ENCODE measurements around the gene HNRNPF. TPM values are rescaled to one million over a fixed set of nuclear protein-coding genes. Genes with fewer than 3 reads are reported as not detected.

The HNRNPF gene
- total RNA-seq, 1 donor, result 229 TPM

DNA sequence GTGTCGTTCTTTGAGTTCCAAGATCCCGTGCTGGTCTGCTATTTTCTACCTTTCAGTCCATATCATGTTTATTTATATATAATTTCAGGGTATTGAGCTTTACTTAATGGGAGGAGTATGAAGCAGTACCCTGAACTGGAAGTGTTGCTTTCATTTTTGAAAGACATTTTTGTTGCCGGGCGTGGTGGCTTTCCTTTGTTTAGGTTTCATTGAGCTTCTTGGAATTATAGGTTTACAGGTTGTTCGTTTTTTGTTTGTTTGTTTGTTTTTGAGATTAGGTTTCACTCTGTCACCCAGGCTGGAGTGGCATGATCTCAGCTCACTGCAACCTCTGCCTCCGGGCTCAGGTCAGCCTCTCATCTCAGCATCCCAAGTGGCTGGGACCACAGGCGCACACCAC is 35.3 kb upstream of the HNRNPF start:
- Histone ChIP-seq H3K4me2 (ENCODE audit: insufficient read depth, low read length) (no peak overlapping the region), H3K79me2 (ENCODE audit: insufficient read depth, low read length) (no peaks in the 10 kb centered on the region), H3K4me1 (ENCODE audit: insufficient read depth, low read length) (no peaks in the 10 kb centered on the region), H3K27ac (ENCODE audit: low read depth, low read length) (no peak overlapping the region), H3K9me3 (ENCODE audit: low read depth, low read length) (no peaks in the 10 kb centered on the region), H3K36me3 (ENCODE audit: insufficient read depth, low read length) (no peaks in the 10 kb centered on the region), H3K4me3 (ENCODE audit: insufficient read depth, low read length) (no peak overlapping the region), H2AFZ (ENCODE audit: low read length) (no peak overlapping the region), H3K27me3 (ENCODE audit: insufficient read depth, low read length) (no peaks in the 10 kb centered on the region), H4K20me1 (ENCODE audit: insufficient read depth, low read length) (no peaks in the 10 kb centered on the region)
- TF ChIP-seq, protein P1, sequence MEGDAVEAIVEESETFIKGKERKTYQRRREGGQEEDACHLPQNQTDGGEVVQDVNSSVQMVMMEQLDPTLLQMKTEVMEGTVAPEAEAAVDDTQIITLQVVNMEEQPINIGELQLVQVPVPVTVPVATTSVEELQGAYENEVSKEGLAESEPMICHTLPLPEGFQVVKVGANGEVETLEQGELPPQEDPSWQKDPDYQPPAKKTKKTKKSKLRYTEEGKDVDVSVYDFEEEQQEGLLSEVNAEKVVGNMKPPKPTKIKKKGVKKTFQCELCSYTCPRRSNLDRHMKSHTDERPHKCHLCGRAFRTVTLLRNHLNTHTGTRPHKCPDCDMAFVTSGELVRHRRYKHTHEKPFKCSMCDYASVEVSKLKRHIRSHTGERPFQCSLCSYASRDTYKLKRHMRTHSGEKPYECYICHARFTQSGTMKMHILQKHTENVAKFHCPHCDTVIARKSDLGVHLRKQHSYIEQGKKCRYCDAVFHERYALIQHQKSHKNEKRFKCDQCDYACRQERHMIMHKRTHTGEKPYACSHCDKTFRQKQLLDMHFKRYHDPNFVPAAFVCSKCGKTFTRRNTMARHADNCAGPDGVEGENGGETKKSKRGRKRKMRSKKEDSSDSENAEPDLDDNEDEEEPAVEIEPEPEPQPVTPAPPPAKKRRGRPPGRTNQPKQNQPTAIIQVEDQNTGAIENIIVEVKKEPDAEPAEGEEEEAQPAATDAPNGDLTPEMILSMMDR (IDR thresholded peaks at IDR 0.05; ENCODE audit: extremely low read depth, low read depth, low read length), result no peak
- DNase-seq (ENCODE audit: insufficient read length, low spot score, missing footprints), result no peak

DNA sequence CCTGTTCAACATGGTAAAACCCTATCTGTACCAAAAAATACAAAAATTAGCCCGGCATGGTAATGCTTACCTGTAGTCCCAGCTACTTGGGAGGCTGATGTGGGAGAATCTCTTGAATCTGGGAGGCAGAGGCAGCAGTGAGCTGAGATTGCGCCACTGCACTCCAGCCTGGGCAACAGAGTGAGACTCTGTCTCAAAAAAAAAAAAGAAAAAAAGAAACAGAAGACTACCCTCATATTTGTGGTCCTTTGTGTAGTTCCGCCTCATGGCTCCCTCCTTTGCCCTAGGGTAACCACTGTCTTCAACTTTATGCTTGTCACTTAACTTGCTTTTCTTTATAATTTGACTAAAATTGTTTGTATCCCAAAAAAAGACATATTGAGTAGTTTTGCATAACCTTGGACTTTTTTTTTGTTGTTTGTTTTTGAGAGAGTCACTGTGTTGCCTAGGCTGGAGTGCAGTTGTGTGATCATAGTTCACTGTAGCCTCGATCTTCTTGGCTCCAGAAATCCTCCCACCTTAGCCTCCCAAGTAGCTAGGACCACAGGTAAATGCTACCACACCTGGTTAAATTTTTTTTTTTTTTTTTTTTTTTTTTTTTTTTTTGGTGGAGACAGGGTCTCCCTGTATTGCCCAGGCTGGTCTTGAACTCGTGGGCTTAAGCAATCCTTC is 31.6 kb upstream of the HNRNPF start:
- no peak overlapping the region for H3K27ac ChIP-seq (ENCODE audit: low read depth, low read length)
- H3K4me2 ChIP-seq (ENCODE audit: insufficient read depth, low read length), result no peak overlapping the region
- peaks cover 6% of the 10 kb centered on the region for H3K4me1 ChIP-seq (ENCODE audit: insufficient read depth, low read length)
- no peak overlapping the region for H2AFZ ChIP-seq (ENCODE audit: low read length)
- no peaks in the 10 kb centered on the region for H4K20me1 ChIP-seq (ENCODE audit: insufficient read depth, low read length)
- H3K27me3 ChIP-seq (ENCODE audit: insufficient read depth, low read length), result no peaks in the 10 kb centered on the region
- no peaks in the 10 kb centered on the region for H3K9me3 ChIP-seq (ENCODE audit: low read depth, low read length)
- H3K36me3 ChIP-seq (ENCODE audit: insufficient read depth, low read length), result no peaks in the 10 kb centered on the region
- H3K79me2 ChIP-seq (ENCODE audit: insufficient read depth, low read length), result peaks cover 11% of the 10 kb centered on the region
- TF ChIP-seq, protein P1 (IDR thresholded peaks at IDR 0.05; ENCODE audit: extremely low read depth, low read depth, low read length), result no peak
- no peak overlapping the region for H3K4me3 ChIP-seq (ENCODE audit: insufficient read depth, low read length)
- DNase-seq (ENCODE audit: insufficient read length, low spot score, missing footprints), result no peak

DNA sequence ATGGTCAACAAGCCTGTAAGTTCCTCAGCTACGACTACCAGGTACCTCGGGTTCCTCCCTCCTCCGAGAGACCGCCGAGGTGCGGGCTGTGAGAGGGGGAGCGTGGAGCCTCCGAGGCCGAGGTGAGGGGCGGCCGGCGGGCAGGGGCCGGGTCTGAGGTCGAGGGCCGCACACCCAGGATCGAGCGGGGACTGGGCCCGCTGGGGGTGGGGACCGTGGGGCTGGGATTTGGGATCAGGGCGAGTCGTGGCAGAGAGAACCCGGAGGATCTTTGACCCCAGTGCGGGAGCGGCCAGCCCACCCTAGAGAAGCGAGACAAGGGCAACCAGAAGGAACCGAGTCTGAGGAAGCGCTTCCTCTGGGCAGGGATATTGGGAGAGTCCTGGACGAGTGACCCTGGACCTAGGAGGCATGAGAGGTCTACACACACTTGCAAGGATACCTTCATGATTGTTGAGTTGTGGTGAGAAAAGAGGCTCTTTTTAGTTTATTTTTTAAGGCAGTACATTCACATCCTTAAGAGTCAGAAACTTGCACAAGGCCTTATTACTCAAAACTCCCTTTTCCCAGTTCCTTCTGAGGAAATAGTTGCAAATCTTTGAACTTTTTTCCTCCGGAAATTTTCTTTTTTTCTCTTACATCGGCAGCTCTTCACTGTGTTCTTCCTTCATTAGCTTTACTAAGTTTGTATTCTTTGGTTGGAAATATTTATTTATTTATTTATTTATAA is 28.3 kb upstream of the HNRNPF start:
- H3K4me2 ChIP-seq (ENCODE audit: insufficient read depth, low read length), result peak overlapping the region; percentile 96
- no peaks in the 10 kb centered on the region for H3K36me3 ChIP-seq (ENCODE audit: insufficient read depth, low read length)
- H3K4me3 ChIP-seq (ENCODE audit: insufficient read depth, low read length), result peak overlapping the region; percentile 97
- peak; percentile 86 for DNase-seq (ENCODE audit: insufficient read length, low spot score, missing footprints)
- TF ChIP-seq, protein P1 (IDR thresholded peaks at IDR 0.05; ENCODE audit: extremely low read depth, low read depth, low read length), result no peak
- no peaks in the 10 kb centered on the region for H4K20me1 ChIP-seq (ENCODE audit: insufficient read depth, low read length)
- peak overlapping the region; percentile 97 for H3K27ac ChIP-seq (ENCODE audit: low read depth, low read length)
- peaks cover 6% of the 10 kb centered on the region for H3K4me1 ChIP-seq (ENCODE audit: insufficient read depth, low read length)
- H3K27me3 ChIP-seq (ENCODE audit: insufficient read depth, low read length), result no peaks in the 10 kb centered on the region
- peaks cover 11% of the 10 kb centered on the region for H3K79me2 ChIP-seq (ENCODE audit: insufficient read depth, low read length)
- H3K9me3 ChIP-seq (ENCODE audit: low read depth, low read length), result no peaks in the 10 kb centered on the region
- H2AFZ ChIP-seq (ENCODE audit: low read length), result peak overlapping the region; percentile 88

Data from osteoblast (primary cell).